K562 (cell line): ENCODE results near the gene CD101. TPM values are rescaled to one million over a fixed set of nuclear protein-coding genes. Genes with fewer than 3 reads are reported as not detected.

Experiments used
- ATAC-seq: fragments of 200-7000 bp; cut with Tn5 transposase; 3 replicates; pipeline ENCODE4 v1.9.1; 2020; ENCODE audit warnings: moderate library complexity
- BruUV-seq: library from RNA; stranded (reverse); fragments of 400-500 nt; replicated peaks from 2 replicates; lab custom pipeline; 2021; lab: Mats Ljungman, UMichigan
- CTCF ChIA-PET: fragments of 300-600 bp; formaldehyde crosslinking; extraction: SDS; loops from one replicate; lab custom pipeline; 2021; ENCODE audit warnings: low intra/inter-chr PET ratio; lab: Yijun Ruan, JAX
- POLR2A ChIA-PET: fragments of 300-600, 350-650 bp; sonication (Branson Sonifier 250); formaldehyde crosslinking; extraction: SDS; loops from one replicate; lab custom pipeline; 2021; ENCODE audit warnings: antibody characterized with exemption, inconsistent platforms; lab: Yijun Ruan, JAX
- DNase-seq, 4 experiments: peaks; one replicate each; pipeline versions ENCODE4 v3.0.0 to v3.0.0-alpha.2; 2011 to 2018; ENCODE audit warnings: low spot score in 3 of 4, mixed read lengths in 3 of 4; ENCODE audit errors: extremely low read depth in 1 of 4
- FAIRE-seq: peaks from 2 replicates; lab custom pipeline; 2011; peaks lifted over from hg19 to GRCh38; lab: Jason Lieb, UNC
- H2AFZ ChIP-seq: 2 replicates; pipeline ENCODE4 v1.6.0; 2011; ENCODE audit warnings: low read depth, low read length, control low read depth, inconsistent platforms
- H3K27ac ChIP-seq: fragments of 200-600 bp; 3 replicates; pipeline ENCODE4 v1.8.0; 2011; ENCODE audit warnings: low read depth, mild to moderate bottlenecking, control low read depth, inconsistent platforms, low read length, moderate library complexity, mixed read lengths; ENCODE audit errors: extremely low read depth
- H3K27me3 ChIP-seq, 2 experiments: fragments of 300-600 bp in 1 of 2; 2 replicates in 1 of 2; 3 replicates in 1 of 2; pipeline versions ENCODE4 v1.6.0 to v1.8.0; 2011; ENCODE audit warnings: inconsistent platforms in 2 of 2, low read length in 2 of 2, mild to moderate bottlenecking in 1 of 2, mixed read lengths in 1 of 2, moderate library complexity in 1 of 2; ENCODE audit not compliant: control insufficient read depth in 2 of 2, insufficient read depth in 2 of 2
- H3K36me3 ChIP-seq: fragments of 300-600 bp; 3 replicates; pipeline ENCODE4 v1.8.0; 2011; ENCODE audit warnings: mild to moderate bottlenecking, low read length, inconsistent platforms; ENCODE audit not compliant: control insufficient read depth, insufficient read depth
- H3K4me1 ChIP-seq, 2 experiments: fragments of 200-600 bp in 1 of 2; replicated peaks in 1 of 2; 2 replicates in 1 of 2; 3 replicates in 1 of 2; pipeline versions ENCODE4 v1.5.1 to v1.8.0; 2011; ENCODE audit warnings: inconsistent platforms in 2 of 2, low read length in 2 of 2, mild to moderate bottlenecking in 1 of 2, mixed read lengths in 1 of 2, moderate library complexity in 1 of 2; ENCODE audit not compliant: control insufficient read depth in 2 of 2, insufficient read depth in 2 of 2
- H3K4me2 ChIP-seq: 2 replicates; pipeline ENCODE4 v1.6.1; 2011; ENCODE audit warnings: low read length, control low read depth, inconsistent platforms, mixed read lengths; ENCODE audit not compliant: insufficient read depth
- H3K4me3 ChIP-seq: fragments of 200-600 bp; sonication (generic), shearing (Covaris generic); 2 replicates; pipeline ENCODE4 v1.5.1; 2016; ENCODE audit warnings: control low read depth, inconsistent platforms
- H3K79me2 ChIP-seq: fragments of 200-600 bp; 3 replicates; pipeline ENCODE4 v1.8.0; 2011; ENCODE audit warnings: low read length, inconsistent platforms; ENCODE audit not compliant: control insufficient read depth, insufficient read depth
- H3K9ac ChIP-seq, 2 experiments: 2 replicates each; pipeline versions ENCODE4 v1.6.0 to v1.6.1; 2011; ENCODE audit warnings: low read depth in 2 of 2, low read length in 2 of 2, control low read depth in 1 of 2, inconsistent platforms in 1 of 2, mild to moderate bottlenecking in 1 of 2, mixed read lengths in 1 of 2; ENCODE audit not compliant: insufficient read depth in 1 of 2
- H3K9me1 ChIP-seq: one replicate; pipeline ENCODE4 v1.6.0; 2011; ENCODE audit warnings: inconsistent platforms, mild to moderate bottlenecking, low read length, moderate library complexity; ENCODE audit not compliant: control insufficient read depth, insufficient read depth
- H3K9me3 ChIP-seq: replicated peaks from 2 replicates; pipeline ENCODE4 v1.5.1; 2011; ENCODE audit warnings: low read depth, low read length, inconsistent platforms; ENCODE audit not compliant: control insufficient read depth, insufficient read depth
- H4K20me1 ChIP-seq: replicated peaks from 2 replicates; pipeline ENCODE4 v1.6.1; 2011; ENCODE audit warnings: low read length, inconsistent platforms, mixed read lengths; ENCODE audit not compliant: control insufficient read depth, insufficient read depth
- ESRRA ChIP-seq: fragments of 450-650 bp; IDR thresholded peaks from 2 replicates; pipeline ENCODE4 v1.6.1; 2014; ENCODE audit warnings: low read depth, mild to moderate bottlenecking, moderate library complexity, borderline replicate concordance
- MEF2A ChIP-seq: IDR thresholded peaks from 2 replicates; pipeline ENCODE4 v1.6.1; 2011; ENCODE audit warnings: low read depth, mild to moderate bottlenecking, low read length, moderate library complexity; ENCODE audit not compliant: control insufficient read depth
- NFIX ChIP-seq: fragments of 250-450 bp; sonication (Bioruptor Pico); IDR thresholded peaks from 2 replicates; pipeline ENCODE4 v1.4.0; 2020; ENCODE audit warnings: low read depth, mild to moderate bottlenecking, moderate library complexity
- SMAD1 ChIP-seq: fragments of 150-350 bp; IDR thresholded peaks from 2 replicates; pipeline ENCODE4 v1.6.1; 2014; ENCODE audit warnings: low read length, low read depth; ENCODE audit not compliant: partially characterized antibody
- TSC22D4 ChIP-seq: fragments of 450-650 bp; IDR thresholded peaks from 2 replicates; pipeline ENCODE4 v1.6.1; 2016; ENCODE audit warnings: missing genetic modification characterization, missing biosample characterization, control low read depth
- WGBS: fragments of 100-300 bp; shearing (Covaris generic); methylation state at CpG from one replicate; pipeline ENCODE4 v1.1.6; 2016; ENCODE audit warnings: low coverage, mixed read lengths; ENCODE audit not compliant: insufficient coverage; ENCODE audit errors: missing lambda C conversion rate; 5-methylcytosine and 5-hydroxymethylcytosine counted together
- in situ Hi-C: fragments of 300-500 bp; cut with MboI; formaldehyde crosslinking; loops from 4 replicates; pipeline ENCODE4 v1.15.0; 2018; ENCODE audit warnings: inconsistent platforms, mixed read lengths
- intact Hi-C: fragments of 100-400 bp; cut with micrococcal nuclease; formaldehyde crosslinking; loops from 2 replicates; pipeline ENCODE4 v1.14.2; 2022
- polyA plus RNA-seq, 8 experiments: library from polyadenylated mRNA; depleted of rRNA in 4 of 8; stranded (reverse) in 5 of 8; unstranded in 3 of 8; fragments of >200 nt; fragmentation: Nextera tagmentation in 2 of 8; fragmentation: Illumina TruSeq in 1 of 8; extraction: Ambion mirVana in 2 of 8; extraction: Trizol in 1 of 8; gene quantifications; 2 replicates each; pipeline versions ENCODE4 v1.2.1 to v1.2.3, GENCODE V29; 2011 to 2014; ENCODE audit warnings: inconsistent platforms in 1 of 8, missing spikeins in 1 of 8
- total RNA-seq, 7 experiments: library from RNA; depleted of rRNA in 6 of 7; stranded (reverse); fragments of >200 nt in 6 of 7; fragmentation: Illumina TruSeq in 2 of 7; extraction: Trizol in 2 of 7; gene quantifications; 2 replicates each; pipeline versions ENCODE4 v1.2.1 to v1.2.3, GENCODE V29; 2011 to 2021; ENCODE audit warnings: low replicate concordance in 1 of 7

Gene CD101
- total and polyA plus RNA-seq, 9 of the 15 experiments (the other 6 are each of a cell fraction or from before 2014, with no cell fraction given): 0.04 to 1.1 (median 0.20) TPM

DNA sequence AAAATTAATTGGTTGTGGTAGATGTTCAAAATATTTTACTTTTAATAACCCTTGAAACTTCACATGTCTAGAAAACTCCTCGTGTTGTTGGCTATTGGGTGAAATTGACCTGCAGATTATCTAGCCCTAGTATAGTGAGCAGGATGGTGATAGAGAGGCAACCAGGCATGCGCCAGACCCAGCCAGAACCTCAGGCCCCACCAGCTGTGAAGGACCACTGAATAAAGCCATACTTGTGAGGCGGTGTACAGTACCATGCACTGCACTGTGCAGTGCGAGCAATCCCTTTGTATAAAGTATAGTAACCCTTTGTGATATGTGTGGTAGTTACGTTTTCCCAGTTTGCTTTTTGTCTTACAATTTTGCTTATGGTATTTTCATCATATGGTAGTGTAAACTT lies 67.0 kb downstream of the CD101 start:
- 85% methylated on average over 5 of the region's 5 CpGs for WGBS
- ChIA-PET CTCF (interaction anchor here (0.7 to 4.5 kb wide), 5 partner anchors 25 to 605 kb away, joined by 3 to 44 read pairs (median 4); no protein-coding TSS in a partner anchor), POLR2A (interaction anchor here (0.6 to 1.5 kb wide), 4 partner anchors 8 to 73 kb away, joined by 3 to 4 read pairs (median 3); no protein-coding TSS in a partner anchor)
- H3K9me3 ChIP-seq: no peaks in the 10 kb centered on the region
- FAIRE-seq (no peak), DNase-seq (no peak), ATAC-seq (peak; percentile 34; the same call in 2 of the 3 replicates)
- H3K27ac ChIP-seq: no peak overlapping the region
- no peaks in the 10 kb centered on the region; a peak in 1 of 5 replicates for H3K4me1 ChIP-seq
- no peaks in the 10 kb centered on the region for H3K9me1 ChIP-seq
- H4K20me1 ChIP-seq: 0 out of 2 replicates have a peak, but pooled peaks cover 6% of the 10 kb centered on the region
- no peak overlapping the region for H2AFZ ChIP-seq
- H3K36me3 ChIP-seq: peaks cover 75% of the 10 kb centered on the region
- no TSS peak for BruUV-seq
- H3K4me3 ChIP-seq: no peak overlapping the region
- in situ Hi-C loops: no loop called here
- no peak overlapping the region for H3K9ac ChIP-seq
- H3K4me2 ChIP-seq: no peak overlapping the region
- peaks cover 25% of the 10 kb centered on the region; the same call in 2 of the 3 replicates for H3K79me2 ChIP-seq
- H3K27me3 ChIP-seq: no peaks in the 10 kb centered on the region
- intact Hi-C loops: loop anchor here (1.0 to 10.0 kb wide), 4 partner anchors 60 to 826 kb away; no protein-coding TSS in a partner anchor
- no peak for TF ChIP-seq TSC22D4 (tag)
- TF ChIP-seq MEF2A: no peak
- TF ChIP-seq NFIX: no peak

DNA sequence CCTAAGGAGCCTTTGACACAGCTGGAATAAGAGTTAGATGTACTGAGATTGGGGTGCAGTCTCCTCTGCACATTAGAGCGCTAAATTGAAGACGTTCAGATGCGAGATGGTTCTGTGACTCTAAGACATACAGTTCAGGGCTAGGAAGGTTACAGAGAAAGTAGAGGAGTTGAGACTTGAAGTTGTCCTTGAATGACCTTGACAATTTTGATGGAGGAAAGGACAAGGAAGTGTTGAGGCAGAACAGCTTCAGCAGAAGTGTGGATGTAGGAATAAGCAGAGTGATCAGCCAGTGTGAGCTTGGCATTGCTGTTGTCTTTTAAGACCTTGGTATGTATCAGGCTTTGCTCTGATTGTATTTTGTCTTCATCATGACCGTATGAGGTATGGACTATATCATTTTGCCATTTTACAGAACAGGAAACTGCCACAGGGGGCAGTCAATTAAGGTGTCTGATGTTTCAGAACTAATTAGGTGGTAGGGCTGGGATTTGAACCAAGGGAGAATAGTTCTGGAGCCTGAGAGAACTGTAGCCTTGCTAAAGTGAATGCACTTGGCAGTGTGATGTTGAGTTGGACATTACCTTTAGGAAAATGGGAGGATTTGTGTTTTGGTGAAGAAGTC lies 67.8 kb downstream of the CD101 start:
- POLR2A ChIA-PET: interaction anchor here (0.8 to 1.7 kb wide), 3 partner anchors 8 to 24 kb away, joined by 3 to 7 read pairs (median 3); partner anchors contain the start of gene TTF2
- ATAC-seq: no peak; the same call in 2 of the 3 replicates

More for the DNA sequence above, 67.8 kb downstream of the CD101 start:
- H3K9ac ChIP-seq: no peak overlapping the region
- no peak overlapping the region for H3K4me2 ChIP-seq
- H3K79me2 ChIP-seq: peaks cover 25% of the 10 kb centered on the region; the same call in 2 of the 3 replicates
- no peak for FAIRE-seq
- no peaks in the 10 kb centered on the region for H3K27me3 ChIP-seq
- no peaks in the 10 kb centered on the region for H3K9me3 ChIP-seq
- H3K4me3 ChIP-seq: no peak overlapping the region
- in situ Hi-C loops (no loop called here), intact Hi-C loops (loop anchor here (5.0 to 10.0 kb wide), 2 partner anchors 688 to 825 kb away; no protein-coding TSS in a partner anchor)
- WGBS: 80% methylated on average over 4 of the region's 4 CpGs
- no peaks in the 10 kb centered on the region; a peak in 1 of 5 replicates for H3K4me1 ChIP-seq
- H2AFZ ChIP-seq: no peak overlapping the region
- peaks cover 77% of the 10 kb centered on the region for H3K36me3 ChIP-seq
- H3K27ac ChIP-seq: no peak overlapping the region
- BruUV-seq: no TSS peak
- TF ChIP-seq ESRRA (peak; percentile 89), SMAD1 (no peak)
- H4K20me1 ChIP-seq: 0 out of 2 replicates have a peak, but pooled peaks cover 6% of the 10 kb centered on the region
- DNase-seq: no peak
- CTCF ChIA-PET: interaction anchor here (1.2 to 4.5 kb wide), 2 partner anchors 59 to 216 kb away, joined by 4 to 44 read pairs; no protein-coding TSS in a partner anchor
- no peaks in the 10 kb centered on the region for H3K9me1 ChIP-seq
